Mammary epithelial cell (primary cell): ENCODE data around the gene TTI1.

ENCODE experiments used
- EZH2 ChIP-seq: IDR thresholded peaks from 2 replicates; pipeline ENCODE4 v1.6.1; 2012; ENCODE audit warnings: low read length, inconsistent platforms, borderline replicate concordance
- TF ChIP-seq, protein P1 (sequence below), 2 donors: IDR thresholded peaks in 1 of 2; conservative IDR thresholded peaks in 1 of 2; 2 replicates each; pipeline ENCODE4 v1.5.1; 2011 to 2012; ENCODE audit warnings: inconsistent platforms in 2 of 2, low read length in 2 of 2, mild to moderate bottlenecking in 2 of 2, control low read depth in 1 of 2, low read depth in 1 of 2; ENCODE audit not compliant: insufficient read depth in 1 of 2; ENCODE audit errors: extremely low read depth in 1 of 2

GRCh38 chr20:37990571-37991151 is 42.6 kb downstream of the TTI1 start:
- TF ChIP-seq, protein P1, sequence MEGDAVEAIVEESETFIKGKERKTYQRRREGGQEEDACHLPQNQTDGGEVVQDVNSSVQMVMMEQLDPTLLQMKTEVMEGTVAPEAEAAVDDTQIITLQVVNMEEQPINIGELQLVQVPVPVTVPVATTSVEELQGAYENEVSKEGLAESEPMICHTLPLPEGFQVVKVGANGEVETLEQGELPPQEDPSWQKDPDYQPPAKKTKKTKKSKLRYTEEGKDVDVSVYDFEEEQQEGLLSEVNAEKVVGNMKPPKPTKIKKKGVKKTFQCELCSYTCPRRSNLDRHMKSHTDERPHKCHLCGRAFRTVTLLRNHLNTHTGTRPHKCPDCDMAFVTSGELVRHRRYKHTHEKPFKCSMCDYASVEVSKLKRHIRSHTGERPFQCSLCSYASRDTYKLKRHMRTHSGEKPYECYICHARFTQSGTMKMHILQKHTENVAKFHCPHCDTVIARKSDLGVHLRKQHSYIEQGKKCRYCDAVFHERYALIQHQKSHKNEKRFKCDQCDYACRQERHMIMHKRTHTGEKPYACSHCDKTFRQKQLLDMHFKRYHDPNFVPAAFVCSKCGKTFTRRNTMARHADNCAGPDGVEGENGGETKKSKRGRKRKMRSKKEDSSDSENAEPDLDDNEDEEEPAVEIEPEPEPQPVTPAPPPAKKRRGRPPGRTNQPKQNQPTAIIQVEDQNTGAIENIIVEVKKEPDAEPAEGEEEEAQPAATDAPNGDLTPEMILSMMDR (conservative IDR thresholded peaks at IDR 0.05 in 1 of 2, IDR thresholded peaks at IDR 0.05 in 1 of 2; ENCODE audit: extremely low read depth in 1 of 2, insufficient read depth in 1 of 2, low read depth in 1 of 2, low read length in 2 of 2) = no peak
- no peak for TF ChIP-seq EZH2
